COR-L47 (cell line): ENCODE results near the gene TMEM272.

Experiments
- DNase-seq: peaks from one replicate; lab custom pipeline; 2025; lab: John Stamatoyannopoulos, UW

TMEM272 gene

DNA sequence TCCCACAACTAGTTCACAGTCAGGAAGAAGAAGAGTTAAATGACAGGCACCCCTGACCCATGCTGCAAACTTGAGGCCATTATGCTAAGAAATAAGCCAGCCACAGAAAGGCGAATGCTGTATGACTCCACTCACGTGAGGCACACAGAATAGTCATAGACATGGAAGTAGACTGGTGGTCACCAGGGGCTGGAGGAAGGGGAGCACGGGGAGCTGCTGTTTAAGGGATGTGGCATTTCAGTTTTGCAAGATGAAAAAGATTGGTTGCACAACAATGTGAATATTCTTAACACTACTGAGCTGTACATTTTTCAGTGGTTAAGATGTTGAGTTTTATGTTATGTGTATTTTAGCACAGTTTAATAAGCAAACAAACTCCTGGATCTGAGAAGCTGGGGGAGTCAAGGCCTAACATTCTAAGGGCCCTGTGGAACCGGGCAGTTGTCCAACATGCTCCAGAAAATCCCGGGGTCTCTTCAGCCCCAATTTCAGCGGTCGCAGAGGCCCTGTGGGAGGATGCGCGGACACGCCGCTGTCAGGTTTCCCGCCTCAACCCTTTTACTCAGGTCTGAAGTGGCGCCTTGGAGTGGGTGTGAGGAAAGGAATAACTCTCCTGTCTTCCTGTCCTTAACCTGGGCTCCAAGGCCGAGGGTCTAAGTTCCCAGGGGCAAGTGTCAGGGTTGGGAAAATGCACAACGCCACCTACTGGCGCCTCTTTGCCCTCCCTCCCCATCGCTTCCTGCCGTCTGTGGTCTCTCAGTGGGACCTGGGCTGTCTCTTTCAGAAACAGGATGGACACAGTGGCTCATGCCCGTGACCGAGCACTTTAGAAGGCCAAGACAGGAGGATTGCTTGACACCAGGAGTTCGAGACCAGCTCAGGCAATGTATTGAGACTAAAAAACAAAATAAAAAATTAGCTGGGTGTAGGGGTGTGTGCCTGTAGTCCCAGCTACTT, 4.4 kb upstream of the TMEM272 start:
- DNase-seq = no peak

DNA sequence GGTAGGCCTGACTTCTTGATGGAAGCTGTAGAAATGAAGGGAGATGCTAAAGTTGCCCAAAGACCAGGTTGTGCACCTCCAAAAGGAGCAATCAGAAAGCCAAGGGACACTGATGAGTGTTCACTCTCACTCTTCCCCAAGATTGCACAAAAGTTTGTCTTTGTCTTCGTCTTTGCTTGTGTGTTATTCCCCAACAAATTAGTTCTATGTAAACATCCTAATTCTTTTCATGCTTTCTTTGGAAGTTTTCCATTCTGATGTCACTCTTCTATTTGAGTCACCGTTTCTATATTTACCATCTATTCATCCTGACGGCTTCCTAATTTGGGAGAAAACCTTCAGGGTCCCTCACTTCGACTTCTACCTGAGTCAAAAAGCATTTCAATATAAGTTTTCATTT, 3.7 kb upstream of the TMEM272 start:
- DNase-seq = no peak

DNA sequence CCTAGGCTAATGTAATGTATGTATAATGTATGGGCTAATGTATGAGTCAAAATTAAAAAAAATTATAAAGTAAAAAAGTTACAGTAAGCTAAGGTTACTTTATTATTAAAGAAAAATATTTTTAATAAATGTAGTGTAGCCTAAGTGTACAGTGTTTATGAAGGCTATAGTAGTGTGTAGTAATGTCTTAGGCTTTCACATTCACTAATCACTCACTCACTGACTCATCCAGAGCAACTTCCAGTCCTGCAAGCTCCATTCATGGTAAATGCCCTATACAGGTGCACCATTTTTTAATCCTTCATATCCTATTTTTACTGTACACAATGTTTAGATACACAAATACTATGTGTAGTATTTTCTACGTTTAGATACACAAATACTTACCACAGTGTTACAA, 1.8 kb upstream of the TMEM272 start:
- DNase-seq = no peak

DNA sequence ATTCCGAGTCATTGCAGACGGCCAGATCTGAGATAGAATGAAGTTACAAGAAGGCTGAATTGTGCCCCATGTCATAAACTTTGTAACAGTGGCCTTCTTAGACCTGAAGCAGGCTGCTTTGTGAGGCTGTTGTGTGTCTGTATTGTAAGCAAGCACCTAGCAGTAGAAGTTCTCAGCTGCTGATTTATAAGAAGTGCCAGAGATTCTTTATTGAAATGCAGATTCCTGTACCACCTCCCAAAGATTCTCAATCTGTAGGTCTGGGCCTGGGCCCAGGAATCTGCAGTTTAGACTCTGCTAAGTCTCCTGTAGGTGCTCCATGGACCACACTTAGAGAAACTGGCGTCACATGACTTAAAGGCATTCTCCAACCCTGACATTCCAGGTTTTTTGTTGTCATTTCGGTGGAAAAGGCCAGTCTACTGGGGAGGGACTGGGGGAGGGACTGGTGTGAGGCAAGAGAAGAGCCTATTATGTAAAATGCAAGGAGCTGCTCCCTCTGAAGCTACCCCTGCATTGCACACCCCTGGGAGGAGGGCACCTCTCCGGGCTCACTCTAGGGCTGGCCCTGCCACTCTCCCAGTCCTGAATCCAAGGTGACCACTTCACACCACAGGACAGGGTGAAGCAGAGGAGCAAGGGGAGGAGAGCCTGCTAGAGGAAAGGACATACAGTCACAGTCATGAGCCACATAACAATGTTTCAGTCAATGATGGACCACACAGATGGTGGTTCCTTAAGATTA, 769 bp upstream of the TMEM272 start:
- DNase-seq = no peak

DNA sequence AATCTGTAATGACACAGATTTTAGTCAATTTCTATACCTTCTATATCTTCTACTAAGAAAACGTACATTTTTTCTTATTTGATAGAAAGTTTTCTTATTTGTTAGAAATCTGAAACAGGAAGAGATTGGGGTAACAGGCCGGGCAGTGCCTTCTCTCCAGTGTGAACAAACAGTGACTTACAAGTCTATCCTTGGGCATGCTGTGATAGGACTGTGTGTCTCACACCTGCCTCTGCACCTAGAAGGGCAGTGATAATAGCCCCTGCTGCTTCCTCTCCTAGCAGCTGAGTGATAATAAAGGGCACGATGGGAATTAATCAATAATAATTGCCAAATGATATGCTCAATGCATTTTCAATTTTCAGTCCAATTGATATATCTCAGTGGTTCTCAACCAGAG, 1.4 kb downstream of the TMEM272 start:
- no peak for DNase-seq

DNA sequence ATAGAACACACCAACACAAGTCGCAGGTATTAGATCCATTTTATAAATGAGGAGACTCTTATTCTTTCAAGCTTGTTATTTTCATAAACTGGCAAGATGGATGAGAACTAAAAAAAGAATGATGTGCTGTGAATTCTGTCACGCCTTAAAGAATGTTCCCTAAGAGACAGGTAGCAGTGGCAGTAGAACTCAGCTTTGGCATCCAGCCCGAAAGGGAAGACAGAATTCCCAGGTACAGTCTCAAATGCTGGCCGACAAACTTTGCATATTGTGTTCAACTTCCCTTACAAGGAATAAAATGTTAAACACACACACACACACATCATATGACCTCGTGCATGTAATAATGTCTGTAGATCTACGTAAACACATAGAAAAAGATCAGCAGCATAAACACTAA, 3.2 kb downstream of the TMEM272 start:
- DNase-seq = no peak

DNA sequence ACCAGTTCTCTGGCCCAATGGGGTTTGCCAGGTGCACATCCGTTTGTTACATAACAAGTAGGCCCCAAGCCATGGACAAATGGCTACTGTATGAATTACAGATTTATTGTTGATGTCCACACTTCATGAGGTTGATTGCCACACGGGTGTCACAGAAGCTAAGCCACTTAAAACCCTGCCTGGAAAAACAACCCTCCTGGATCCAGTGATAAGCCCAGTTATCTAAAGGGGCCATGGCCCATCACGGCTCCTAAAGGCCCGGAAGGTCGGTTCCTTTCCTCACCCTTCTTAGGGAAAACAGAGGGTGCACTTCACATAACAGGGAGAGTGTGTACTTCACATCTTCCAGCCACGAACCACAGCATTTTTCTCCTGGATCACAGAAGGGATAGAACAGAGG, 4.1 kb downstream of the TMEM272 start:
- DNase-seq = no peak

DNA sequence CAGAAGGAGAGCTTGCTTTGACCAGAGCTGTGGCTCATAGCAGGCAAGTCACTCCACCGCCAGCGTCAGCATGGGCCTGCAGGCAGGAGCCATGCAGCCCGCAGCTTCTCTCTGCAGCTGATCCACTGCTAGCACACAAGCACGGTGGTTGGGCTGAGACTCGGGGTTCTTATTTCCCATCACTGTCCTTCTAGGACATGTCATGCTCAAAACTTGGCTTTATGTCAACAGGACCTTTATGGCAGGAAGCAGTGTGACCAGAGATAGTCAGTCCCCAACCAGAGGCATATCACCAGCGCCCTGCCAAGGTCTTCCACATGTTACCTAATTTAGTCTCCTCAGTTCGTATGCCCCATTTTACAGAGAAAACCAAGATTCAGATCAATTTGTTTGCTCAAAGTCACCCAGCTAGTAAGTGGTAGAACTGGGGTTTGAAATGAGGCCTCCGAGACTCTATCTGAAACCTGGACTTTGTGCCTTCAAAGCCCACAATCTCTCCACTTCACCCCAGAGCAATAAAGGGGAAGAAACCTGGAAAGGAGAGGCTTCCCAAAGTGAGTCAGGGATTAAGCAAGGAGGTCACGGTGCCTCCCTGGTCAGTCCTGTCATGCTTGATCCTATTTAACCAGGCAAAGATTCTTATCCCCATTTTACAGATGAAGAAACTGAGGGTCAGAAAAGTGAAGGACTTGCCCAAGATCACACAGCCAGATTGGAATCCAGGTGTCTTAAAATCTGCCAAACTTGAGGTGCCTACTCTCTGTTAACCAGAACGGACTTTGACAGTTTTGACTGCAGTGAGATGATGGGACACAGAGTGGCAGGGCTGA, 5.1 kb downstream of the TMEM272 start:
- no peak for DNase-seq

DNA sequence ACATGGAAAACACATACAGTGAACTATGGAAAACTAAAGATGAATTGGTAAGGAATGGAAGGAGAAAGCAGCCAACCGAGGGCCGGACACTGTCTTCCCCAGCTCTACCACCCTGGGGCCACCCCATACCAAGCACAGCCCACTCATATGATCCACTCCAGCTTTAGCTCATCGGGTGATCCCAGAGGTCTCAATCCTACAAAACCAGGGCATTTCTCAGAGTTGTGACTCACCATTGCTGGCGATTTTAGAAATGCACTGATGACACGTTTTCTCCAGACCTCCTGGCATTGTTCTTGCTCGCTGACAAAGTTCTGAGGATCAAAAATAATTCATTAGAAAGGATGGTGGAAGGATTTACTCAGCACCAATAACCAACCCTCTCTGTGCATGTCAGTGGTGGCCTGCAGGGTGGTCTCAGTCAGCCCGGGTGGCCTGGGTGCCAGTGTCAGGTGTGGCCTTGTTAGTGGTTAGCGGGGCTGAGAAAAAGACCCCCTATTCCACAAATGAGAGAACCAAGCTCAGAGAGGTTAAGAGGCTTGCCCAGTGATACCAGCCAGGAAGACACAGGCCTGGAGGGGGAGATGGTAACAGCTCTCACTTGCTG, 6.6 kb downstream of the TMEM272 start:
- DNase-seq = no peak

DNA sequence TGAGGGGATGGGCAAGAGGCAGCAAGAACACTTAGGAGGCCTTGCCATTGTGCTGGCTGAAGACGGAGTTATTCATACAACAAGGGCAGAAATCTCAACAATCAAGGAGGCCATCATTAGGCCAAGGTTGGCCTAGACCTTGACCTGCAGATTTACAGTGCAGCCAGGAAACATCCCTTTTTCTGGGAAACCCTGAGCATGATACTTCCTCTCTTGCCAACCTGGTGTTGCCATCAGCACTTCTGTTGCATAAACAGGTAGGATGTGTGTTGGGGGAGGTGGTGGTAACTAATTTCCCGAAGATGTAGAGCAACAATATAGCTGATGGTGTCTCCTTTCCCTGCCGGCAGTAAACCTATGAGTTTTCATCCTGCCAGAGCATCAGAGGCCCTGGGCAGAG, 8.0 kb downstream of the TMEM272 start:
- DNase-seq = no peak

DNA sequence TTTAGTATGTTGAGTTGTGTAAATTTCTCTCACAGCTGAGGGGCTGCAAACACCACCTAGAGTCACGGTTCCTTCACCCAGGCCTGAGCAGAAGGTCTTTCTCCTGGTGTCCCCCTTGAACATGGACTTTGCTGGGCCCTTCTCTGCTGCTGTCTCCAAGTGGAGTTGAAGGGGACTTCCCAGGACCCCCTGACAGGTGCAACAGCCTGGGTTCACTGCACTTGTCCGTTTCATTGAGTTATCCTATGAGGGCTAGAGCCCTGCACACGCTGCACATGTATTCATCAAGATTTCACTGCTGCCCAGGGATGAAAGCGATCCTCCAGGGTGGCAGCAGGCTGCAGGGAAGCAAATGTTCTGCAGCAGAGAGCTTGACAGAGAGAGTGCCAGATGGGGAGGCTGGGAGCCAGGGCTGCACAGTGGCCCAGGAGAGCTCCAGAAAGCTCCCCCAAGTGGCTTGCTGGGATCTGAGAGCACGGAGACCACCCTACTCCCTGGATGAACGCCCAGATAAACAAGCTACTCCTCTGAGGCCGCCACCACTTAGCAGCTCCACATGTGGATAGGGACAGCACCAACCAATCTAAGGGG, 10.3 kb downstream of the TMEM272 start:
- DNase-seq = no peak

DNA sequence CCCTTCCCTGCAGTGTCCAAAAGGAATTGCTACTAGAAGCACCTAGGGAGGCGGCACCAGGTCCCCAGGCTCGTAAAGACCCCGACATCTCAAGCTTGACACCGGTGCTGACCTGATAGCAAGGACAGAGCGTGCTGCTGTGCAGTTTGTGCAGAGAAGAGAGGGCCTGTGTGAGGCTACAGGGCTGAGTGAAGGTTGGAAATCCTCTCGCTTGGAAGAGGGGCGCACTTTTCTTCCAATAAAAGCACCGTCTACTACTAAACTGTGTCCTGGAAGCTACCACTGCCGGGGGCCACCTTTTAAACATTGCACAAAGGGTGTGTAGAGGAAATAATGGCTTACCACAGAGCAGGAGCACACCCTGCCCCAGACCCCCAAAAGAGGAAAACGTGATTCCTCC, 11.0 kb downstream of the TMEM272 start:
- DNase-seq = no peak

DNA sequence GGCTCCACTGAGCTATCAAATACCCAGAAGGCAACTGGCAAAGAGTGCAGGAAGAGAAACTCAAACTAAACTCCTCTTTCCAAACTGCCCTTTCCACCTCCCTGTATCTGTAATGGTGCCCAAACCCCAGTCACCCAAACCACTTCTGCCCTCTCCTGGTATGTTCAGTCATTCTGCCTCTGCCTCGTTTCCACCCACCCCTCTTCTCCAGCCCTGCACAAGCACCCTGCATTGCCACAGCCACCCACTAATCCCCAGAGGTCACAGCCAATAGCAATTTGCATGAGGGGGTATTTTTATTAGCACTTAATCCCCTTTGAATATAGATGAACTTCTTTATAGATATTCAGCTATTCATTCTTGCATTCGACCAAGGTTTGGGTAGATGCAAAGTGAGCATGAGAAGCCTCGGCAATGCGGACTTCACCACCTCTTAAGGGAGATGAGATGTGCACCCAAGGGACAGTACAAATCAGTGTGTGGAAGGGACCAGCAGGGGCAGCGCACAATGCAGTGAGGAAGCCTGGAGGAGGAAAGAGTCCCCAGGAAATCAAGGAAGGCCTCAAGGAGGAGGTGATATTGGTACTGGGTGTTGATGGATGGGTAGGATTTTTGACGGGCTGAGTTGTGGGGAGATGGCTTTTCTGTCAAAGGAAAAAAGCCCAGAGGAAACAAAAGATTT, 12.4 kb downstream of the TMEM272 start:
- no peak for DNase-seq

DNA sequence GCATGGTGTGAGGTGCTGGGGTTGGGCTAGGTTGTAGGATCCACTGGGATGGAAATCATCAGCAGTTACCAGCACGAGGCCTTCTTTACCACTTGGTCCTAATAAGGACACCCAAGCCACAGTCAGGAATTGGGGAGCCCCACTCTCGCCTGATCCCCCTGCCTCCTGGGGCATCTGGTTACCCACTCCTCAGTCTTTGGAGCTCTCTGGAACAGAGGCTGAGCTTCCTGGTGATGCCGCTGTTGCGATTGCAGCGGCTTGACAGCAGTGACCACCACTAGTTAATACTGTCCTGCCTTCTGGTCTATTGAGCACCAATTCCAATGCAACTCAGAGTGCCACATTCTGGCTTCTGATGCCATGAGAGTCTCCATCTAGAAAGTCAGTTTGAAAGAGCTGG, 13.5 kb downstream of the TMEM272 start:
- DNase-seq = no peak

DNA sequence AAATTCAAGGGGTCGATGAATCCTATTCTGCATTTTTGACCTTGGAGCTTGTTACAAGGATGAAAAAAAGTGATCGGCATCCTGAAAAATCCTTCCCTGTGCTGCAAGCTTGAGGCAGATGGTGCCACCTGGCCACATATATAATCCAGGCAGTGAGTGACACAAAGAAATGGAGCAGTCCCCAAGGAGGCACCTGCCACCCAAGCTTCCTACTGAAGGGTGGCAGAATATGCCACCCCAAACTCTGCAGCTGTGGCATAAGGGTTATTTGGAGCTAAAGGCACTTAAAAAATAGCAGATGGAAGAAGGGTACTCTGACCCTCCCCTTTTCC, 15.4 kb downstream of the TMEM272 start:
- no peak for DNase-seq

DNA sequence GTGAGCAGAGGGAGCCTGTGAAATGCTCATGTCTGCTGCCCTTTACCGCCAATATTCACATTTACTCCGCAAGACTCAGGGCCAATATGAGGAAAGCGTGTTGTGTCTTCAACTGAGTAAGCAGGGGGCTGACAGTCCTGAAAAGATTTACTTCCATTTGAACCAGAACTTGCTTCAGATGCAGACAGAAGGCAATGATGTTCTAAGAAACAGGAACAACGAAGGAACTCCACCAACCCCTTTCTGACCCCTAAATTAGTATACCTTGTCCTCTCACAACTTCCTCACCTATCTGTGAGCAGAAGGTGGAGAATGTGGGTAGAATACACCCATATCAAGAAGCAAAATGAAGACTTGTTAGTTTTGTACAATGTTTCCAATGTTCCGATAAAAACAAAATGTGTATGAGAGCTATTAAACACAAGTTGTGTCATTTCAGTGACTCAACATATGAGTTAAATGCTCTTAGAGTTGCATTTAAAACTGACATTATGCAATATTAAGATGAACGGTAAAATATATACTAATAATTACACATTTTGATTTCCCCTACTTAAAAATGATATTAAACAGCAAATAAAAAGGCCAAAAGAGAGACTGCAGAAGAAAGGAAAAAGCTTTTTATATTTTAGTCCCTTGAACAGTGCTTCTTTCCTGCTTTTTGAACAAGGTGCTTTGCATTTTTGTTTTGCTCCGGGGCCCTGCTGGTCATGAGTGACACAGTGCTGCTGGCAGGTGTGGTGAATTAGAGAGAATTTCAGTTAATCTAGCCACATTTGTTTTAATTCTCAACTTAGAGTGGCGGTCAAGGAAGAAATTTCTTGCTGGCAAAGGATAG, 16.0 kb downstream of the TMEM272 start:
- DNase-seq = no peak

DNA sequence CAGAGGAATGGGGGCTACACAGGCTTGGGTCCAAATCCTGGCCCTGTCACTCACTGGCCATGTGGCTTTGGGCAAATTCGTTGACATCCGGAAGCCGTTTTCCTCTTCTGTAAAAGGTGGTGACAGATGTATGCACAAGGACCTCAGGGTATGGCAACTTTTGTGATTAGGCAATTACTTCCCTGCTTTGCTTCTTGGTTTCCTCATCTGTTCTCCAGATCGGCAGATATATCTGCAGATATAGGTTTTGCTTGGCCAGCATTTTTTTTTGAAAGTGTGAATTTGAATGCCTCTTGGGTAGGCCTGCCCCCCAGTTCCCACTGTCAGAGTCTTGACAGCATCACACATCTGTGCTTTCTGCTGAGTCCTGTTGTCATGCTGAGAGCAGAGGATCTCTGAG, 17.7 kb downstream of the TMEM272 start:
- no peak for DNase-seq

DNA sequence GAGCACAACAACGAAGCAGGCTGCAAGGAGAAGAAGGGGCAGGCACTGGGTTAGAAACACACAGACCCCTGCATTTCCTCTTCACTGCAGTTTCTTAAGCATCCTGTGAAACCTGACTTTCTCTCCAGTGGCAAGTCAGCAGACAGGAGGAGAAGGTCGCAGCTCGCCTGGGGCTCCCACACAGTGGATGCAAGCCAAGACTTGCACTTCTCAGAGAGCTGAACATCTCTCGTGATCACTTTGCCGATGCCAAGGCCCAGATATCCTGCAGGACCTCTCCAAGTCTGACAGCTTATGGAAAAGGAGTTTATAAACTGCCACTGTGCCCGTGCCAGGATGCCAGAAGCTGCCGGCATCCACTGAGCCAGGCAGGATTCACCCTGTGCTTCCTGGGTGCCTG, 18.4 kb downstream of the TMEM272 start:
- DNase-seq = no peak

DNA sequence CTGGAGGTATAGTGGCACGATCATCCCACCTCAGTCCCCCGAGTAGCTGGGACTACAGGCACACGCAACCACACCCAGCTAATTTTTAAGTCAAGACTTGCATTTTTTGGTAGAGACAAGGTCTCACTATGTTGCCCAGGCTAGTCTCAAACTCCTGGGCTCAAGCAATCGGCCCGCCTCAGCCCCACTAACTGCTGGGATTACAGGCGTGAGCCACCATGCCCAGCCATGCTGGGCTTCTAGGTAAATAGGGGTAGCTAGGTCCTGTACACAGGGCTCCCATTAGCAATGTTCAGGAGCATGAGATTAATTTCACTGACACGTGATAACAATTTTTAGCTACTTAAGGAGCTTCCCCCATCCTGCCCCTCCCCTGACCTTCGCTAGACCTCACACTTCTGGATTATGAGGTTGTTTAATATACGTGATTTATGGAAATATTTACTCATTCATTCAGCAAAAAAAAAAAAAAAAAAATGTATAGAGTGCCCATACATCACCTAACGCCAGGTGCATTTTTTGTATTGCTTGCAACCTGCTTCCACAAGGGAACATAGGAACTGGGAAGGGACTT, 19.2 kb downstream of the TMEM272 start:
- no peak for DNase-seq

DNA sequence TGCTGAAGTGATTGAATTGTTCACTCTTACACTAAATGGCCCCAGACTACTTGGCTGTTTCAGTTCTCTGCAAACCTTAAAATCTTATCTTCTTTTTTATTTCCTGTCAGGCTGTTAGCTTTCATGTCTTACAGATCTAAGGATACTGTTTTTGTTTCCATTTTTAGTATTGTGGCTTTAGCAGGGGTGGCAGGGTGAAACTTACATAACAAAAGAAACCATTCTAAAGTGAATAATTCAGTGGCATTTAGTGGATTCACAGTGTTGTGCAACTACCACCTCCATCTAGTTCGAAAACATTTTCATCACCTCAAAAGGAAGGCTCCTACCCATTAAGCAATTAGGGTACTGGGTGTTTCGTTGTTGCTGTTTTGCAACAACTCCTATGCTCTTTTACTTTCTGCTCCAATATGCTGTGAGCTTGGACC, 19.8 kb downstream of the TMEM272 start:
- DNase-seq = no peak
